Measurements from ENCODE around the gene LRRC23.

GRCh38 chr12:6858799-6859198, 45.8 kb upstream of the LRRC23 start:
- TF ChIP-seq CTCF (IDR thresholded peaks at IDR 0.05) (no peak), POLR2A (IDR thresholded peaks at IDR 0.05) (no peak)

Data from sigmoid colon (tissue), 3 donors.